ENCODE results near the gene PPP2R2D.
A peak's percentile ranks its signal among the peaks of the same experiment; 100 is the strongest.

Gene PPP2R2D

DNA sequence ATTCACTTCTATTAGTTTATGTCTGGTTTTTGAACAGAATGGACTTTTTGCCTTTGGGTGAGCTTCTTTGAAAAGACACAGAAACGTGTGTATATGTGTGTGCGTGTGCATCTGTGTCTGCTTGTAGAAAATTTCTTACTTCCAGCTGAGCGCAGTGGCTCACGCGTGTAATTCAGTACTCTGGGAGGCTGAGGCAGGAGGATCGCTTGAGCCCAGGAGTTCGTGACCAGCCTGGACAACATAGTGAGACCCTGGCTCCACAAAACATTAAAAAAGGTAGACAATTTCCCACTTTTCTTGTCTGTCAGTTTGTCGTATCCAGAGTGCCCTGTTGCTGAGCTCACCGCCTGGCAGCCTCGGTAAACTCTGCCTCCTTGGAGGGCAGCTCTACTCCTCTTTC lies 25.4 kb downstream of the PPP2R2D start:
- Histone ChIP-seq H3K4me2 (ENCODE audit: low read depth, low read length, poor library complexity, severe bottlenecking) (no peak overlapping the region), H3K36me3 (ENCODE audit: insufficient read depth, low read length) (peaks cover 9% of the 10 kb centered on the region; the same call in 1 of the 2 replicates), H3K4me3 (ENCODE audit: low read length, poor library complexity, severe bottlenecking) (no peak overlapping the region), H2AFZ (ENCODE audit: low read length) (no peak overlapping the region), H3K9me2 (replicated peaks; ENCODE audit: low read depth, low read length) (no peaks in the 10 kb centered on the region), H4K20me1 (ENCODE audit: insufficient read depth, low read length, poor library complexity, severe bottlenecking) (peaks cover 96% of the 10 kb centered on the region), H3K9ac (ENCODE audit: low read depth, low read length, poor library complexity, severe bottlenecking) (no peak overlapping the region), H3K4me1 (ENCODE audit: insufficient read depth, low read length, poor library complexity, severe bottlenecking) (peaks cover 54% of the 10 kb centered on the region), H3K79me2 (ENCODE audit: insufficient read depth, low read length) (peaks cover 99% of the 10 kb centered on the region), H3K9me3 (ENCODE audit: insufficient read depth, low read depth, low read length) (no peaks in the 10 kb centered on the region), H3K27me3 (ENCODE audit: insufficient read depth, low read length, poor library complexity, severe bottlenecking) (no peaks in the 10 kb centered on the region), H3F3A (ENCODE audit: low read depth) (peaks cover 4% of the 10 kb centered on the region; the same call in 1 of the 2 replicates)
- no peak for TF ChIP-seq EZH2phosphoT487 (IDR thresholded peaks at IDR 0.05; ENCODE audit: borderline replicate concordance)
- TF ChIP-seq, protein P1, sequence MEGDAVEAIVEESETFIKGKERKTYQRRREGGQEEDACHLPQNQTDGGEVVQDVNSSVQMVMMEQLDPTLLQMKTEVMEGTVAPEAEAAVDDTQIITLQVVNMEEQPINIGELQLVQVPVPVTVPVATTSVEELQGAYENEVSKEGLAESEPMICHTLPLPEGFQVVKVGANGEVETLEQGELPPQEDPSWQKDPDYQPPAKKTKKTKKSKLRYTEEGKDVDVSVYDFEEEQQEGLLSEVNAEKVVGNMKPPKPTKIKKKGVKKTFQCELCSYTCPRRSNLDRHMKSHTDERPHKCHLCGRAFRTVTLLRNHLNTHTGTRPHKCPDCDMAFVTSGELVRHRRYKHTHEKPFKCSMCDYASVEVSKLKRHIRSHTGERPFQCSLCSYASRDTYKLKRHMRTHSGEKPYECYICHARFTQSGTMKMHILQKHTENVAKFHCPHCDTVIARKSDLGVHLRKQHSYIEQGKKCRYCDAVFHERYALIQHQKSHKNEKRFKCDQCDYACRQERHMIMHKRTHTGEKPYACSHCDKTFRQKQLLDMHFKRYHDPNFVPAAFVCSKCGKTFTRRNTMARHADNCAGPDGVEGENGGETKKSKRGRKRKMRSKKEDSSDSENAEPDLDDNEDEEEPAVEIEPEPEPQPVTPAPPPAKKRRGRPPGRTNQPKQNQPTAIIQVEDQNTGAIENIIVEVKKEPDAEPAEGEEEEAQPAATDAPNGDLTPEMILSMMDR (conservative IDR thresholded peaks at IDR 0.05; ENCODE audit: low read length), result no peak

- Histone ChIP-seq H3K4me3 (ENCODE audit: low read length, poor library complexity, severe bottlenecking) (no peak overlapping the region), H3K9me3 (ENCODE audit: insufficient read depth, low read depth, low read length) (no peaks in the 10 kb centered on the region), H3K79me2 (ENCODE audit: insufficient read depth, low read length) (peaks cover 99% of the 10 kb centered on the region), H4K20me1 (ENCODE audit: insufficient read depth, low read length, poor library complexity, severe bottlenecking) (peaks cover 96% of the 10 kb centered on the region), H3K4me1 (ENCODE audit: insufficient read depth, low read length, poor library complexity, severe bottlenecking) (peaks cover 54% of the 10 kb centered on the region), H3K4me2 (ENCODE audit: low read depth, low read length, poor library complexity, severe bottlenecking) (no peak overlapping the region), H3K27me3 (ENCODE audit: insufficient read depth, low read length, poor library complexity, severe bottlenecking) (no peaks in the 10 kb centered on the region), H2AFZ (ENCODE audit: low read length) (no peak overlapping the region), H3F3A (ENCODE audit: low read depth) (peaks cover 4% of the 10 kb centered on the region; the same call in 1 of the 2 replicates), H3K36me3 (ENCODE audit: insufficient read depth, low read length) (peaks cover 9% of the 10 kb centered on the region; the same call in 1 of the 2 replicates), H3K9me2 (replicated peaks; ENCODE audit: low read depth, low read length) (no peaks in the 10 kb centered on the region), H3K9ac (ENCODE audit: low read depth, low read length, poor library complexity, severe bottlenecking) (no peak overlapping the region)
- TF ChIP-seq, protein P1 (conservative IDR thresholded peaks at IDR 0.05; ENCODE audit: low read length), result no peak
- TF ChIP-seq EZH2phosphoT487 (IDR thresholded peaks at IDR 0.05; ENCODE audit: borderline replicate concordance), result no peak
Observed at GRCh38 chr10:131926743-131927595, 26.2 kb downstream of the PPP2R2D start.

- no peak overlapping the region for H3K9ac ChIP-seq (ENCODE audit: low read depth, low read length, poor library complexity, severe bottlenecking)
- peaks cover 4% of the 10 kb centered on the region; the same call in 1 of the 2 replicates for H3F3A ChIP-seq (ENCODE audit: low read depth)
- no peaks in the 10 kb centered on the region for H3K27me3 ChIP-seq (ENCODE audit: insufficient read depth, low read length, poor library complexity, severe bottlenecking)
- H3K4me1 ChIP-seq (ENCODE audit: insufficient read depth, low read length, poor library complexity, severe bottlenecking), result peaks cover 48% of the 10 kb centered on the region
- H2AFZ ChIP-seq (ENCODE audit: low read length), result no peak overlapping the region
- H3K4me3 ChIP-seq (ENCODE audit: low read length, poor library complexity, severe bottlenecking), result no peak overlapping the region
- H3K79me2 ChIP-seq (ENCODE audit: insufficient read depth, low read length), result peaks cover 99% of the 10 kb centered on the region
- H3K9me2 ChIP-seq (replicated peaks; ENCODE audit: low read depth, low read length), result no peaks in the 10 kb centered on the region
- peak overlapping the region; percentile 33 for H3K4me2 ChIP-seq (ENCODE audit: low read depth, low read length, poor library complexity, severe bottlenecking)
- H4K20me1 ChIP-seq (ENCODE audit: insufficient read depth, low read length, poor library complexity, severe bottlenecking), result peaks cover 98% of the 10 kb centered on the region
- H3K9me3 ChIP-seq (ENCODE audit: insufficient read depth, low read depth, low read length), result no peaks in the 10 kb centered on the region
- peaks cover 9% of the 10 kb centered on the region; the same call in 1 of the 2 replicates for H3K36me3 ChIP-seq (ENCODE audit: insufficient read depth, low read length)
- no peak for TF ChIP-seq EZH2phosphoT487 (IDR thresholded peaks at IDR 0.05; ENCODE audit: borderline replicate concordance)
- TF ChIP-seq, protein P1 (conservative IDR thresholded peaks at IDR 0.05; ENCODE audit: low read length), result no peak
Observed at GRCh38 chr10:131928248-131929095, 27.7 kb downstream of the PPP2R2D start.
